Islet of Langerhans (tissue), 1 donor: Measurements from ENCODE around the gene RGL4.
"Not testable (repeated sequence)": the region's sequence is repeated elsewhere in the genome, so short reads cannot be mapped to it uniquely, and the experiment has no call there.

Experiments
- FAIRE-seq: peaks from one replicate; lab custom pipeline; 2011; peaks lifted over from hg19 to GRCh38; lab: Jason Lieb, UNC

RGL4 gene, protein sequence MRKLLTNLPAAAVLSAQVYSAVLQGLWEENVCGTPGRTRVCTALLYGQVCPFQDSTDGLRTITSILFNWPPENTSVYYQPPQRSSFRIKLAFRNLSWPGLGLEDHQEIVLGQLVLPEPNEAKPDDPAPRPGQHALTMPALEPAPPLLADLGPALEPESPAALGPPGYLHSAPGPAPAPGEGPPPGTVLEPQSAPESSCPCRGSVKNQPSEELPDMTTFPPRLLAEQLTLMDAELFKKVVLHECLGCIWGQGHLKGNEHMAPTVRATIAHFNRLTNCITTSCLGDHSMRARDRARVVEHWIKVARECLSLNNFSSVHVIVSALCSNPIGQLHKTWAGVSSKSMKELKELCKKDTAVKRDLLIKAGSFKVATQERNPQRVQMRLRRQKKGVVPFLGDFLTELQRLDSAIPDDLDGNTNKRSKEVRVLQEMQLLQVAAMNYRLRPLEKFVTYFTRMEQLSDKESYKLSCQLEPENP

DNA sequence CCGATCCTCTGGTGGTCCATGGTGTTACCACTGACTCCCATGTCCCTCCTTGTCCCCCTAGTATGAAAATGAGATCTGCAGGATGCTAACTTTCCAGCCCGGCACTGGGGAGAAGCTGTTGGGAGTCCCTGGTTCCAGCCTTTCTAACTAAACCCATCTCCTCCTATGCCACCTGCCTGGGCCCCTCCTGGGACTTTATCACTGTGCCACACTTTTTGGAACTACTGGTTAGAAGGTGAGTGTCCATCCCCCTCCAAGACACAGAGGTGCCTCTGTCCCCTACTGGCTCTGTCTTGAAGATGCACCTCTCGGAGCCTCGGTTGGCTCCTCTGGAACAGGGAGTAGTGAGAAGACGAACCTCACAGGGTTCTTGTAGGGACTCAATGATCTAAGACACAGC lies at the start of gene RGL4:
RGL4 (plus strand) TSS at position 301 of the 400 bp plus-strand sequence. CDS start 1,018 bp downstream, outside the sequence.
- FAIRE-seq = no peak

DNA sequence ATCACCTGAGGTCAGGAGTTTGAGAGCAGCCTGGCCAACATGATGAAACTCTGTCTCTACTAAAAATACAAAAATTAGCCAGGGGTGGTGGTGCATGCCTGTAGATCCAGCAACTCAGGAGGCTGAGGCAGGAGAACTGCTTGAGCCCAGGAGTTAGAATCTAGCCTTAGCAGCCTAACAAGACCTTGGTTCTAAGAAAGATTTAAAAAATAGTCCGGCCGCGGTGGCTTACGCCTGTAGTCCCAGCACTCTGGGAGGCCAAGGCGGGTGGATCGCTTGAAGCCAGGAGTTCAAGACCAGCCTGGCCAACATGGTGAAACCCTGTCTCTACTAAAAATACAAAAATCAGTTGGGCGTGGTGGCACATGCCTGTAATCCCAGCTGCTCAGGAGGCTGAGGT lies 44.3 kb upstream of the RGL4 start:
- FAIRE-seq = not testable (repeated sequence)

DNA sequence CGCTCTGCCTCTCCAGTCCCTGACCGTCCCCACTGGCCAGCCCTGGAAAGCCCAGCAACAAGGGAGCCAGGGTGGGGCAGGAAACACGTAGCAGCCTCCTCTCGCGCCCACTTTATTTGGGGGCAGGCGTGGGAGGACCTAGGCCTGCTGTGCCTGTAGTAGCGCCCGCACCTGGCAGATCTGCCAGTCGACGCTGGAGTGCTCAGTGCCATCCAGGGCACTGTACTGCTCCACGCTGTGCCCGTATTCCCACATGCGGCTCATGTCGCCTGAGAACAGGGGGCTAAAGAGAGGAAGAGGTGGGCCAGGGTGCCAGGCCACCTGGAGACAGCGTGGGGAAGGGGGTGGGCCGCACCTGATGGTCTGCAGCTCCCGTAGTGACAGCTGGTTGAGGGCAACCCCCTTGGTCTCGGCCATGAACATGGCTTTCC lies 41.7 kb upstream of the RGL4 start:
- no peak for FAIRE-seq

DNA sequence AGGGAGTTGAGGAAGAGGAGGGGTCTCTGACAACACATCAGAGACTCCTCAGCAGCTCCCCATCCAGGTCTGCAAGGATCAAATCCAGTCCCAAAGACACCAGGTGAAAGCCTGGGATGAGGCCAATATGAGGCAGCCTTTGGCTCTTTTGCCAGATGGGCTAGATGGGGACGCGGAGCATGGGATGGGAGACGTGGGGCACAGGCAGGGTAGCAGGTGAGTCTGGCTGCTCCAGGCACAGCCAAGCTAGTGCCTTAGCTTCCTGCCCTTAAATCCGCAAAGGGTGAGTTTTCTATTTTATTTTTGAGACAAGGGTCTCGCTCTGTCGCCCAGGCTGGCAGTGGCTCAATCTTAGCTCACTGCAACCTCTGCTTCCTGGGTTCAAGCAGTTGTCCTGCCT lies 39.1 kb upstream of the RGL4 start:
- no peak for FAIRE-seq

DNA sequence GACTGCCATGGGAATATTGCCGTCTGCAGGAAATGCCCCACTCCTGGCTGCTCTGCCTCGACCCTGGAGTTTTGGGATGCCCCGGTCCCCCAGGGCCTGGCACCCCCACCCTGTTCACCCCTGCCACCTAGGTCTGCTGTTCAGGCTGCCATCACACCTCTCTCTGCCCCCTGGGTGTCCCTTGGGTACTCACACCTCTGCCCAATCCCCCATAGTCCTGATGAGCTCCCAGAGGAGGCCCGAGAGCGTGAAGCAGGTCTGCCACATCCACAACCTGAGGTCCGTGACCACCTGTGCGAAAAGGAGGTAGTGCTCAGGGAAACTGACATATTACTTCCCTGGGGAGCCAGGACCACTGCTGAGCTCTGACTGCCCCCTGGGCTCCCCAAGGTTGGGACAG lies 38.5 kb upstream of the RGL4 start:
- no peak for FAIRE-seq

DNA sequence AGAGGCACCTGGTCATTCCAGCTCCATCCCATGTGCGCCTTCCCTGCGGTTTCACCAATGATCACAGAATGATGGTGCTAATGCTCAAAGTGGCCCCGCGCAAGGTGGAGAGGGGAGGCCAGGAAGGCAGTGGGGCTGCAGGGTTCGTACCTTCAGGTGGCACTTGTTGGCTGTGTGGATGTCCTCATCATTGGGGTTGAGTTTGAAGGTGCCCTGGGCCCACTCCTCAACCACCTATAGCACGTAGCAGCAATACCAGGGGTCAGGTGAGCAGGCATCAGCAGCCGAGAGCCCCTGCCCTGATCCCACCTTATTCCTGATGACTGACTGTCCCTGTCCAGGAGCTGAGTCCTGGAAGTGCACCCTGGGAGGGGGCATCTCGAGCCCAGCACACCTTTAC lies 38.1 kb upstream of the RGL4 start:
- no peak for FAIRE-seq

DNA sequence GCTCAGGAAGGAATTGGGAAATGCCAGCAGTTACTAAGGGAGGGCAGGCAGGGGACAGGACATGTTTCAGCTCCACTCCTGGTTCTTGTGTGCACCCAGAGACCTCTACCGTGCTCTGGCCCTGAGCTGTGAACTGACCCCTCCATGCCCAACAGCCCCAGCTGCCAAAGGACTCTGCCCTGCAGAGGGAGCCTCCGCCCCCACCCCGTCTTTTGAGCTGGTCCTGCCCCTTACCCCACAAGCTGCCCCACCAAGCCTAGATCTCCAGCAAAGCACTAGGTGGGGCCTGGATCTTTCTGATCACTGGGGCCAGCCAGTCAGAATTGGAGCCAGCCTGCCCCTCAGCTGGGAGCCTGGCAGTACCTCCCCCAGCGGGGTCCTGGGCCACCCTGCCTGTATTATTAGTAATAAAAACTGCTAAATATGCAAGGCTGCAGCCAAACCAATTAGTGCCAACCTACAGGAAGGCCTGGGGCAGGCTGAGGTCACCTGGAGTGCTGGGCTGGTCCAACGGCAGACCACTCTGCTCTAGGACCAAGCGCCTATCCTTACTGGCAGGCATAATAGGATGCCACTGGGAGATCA lies 34.8 kb upstream of the RGL4 start:
- no peak for FAIRE-seq

DNA sequence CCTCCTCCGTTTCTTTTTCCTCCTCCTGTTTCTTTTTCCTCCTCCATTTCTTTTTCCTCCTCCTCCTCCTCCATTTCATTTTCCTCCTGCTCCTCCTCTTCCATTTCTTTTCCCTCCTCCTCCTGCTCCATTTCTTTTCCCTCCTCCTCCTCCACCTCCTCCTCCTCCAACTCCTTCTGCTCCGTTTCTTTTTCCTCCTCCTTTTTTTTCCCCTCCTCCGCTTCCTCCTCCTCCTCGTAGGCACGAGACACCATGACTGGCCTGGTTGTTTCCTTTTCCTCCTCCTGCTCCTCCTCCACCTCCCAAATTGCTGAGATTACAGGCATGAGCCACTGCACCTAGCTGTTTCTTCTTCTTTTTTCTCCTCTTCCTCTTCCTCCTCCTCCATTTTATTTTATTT lies 33.1 kb upstream of the RGL4 start:
- FAIRE-seq = no peak

DNA sequence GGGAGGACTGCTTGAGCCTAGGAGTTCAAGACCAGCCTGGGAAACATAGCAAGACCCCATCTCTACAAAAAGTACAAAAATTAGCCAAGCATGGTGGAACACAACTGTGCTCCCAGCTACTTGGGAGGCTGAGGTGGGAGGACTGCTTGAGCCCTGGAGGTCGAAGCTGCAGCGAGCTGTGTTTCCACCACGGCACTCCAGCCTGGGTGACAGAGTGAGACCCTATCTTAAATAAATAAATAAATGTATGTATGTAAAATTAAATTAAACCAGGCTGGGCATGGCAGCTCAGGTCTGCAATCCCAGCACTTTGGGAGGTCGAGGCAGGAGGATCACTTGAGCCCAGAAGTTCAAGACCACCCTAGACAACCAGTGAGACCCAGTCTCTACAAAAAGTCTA lies 30.4 kb upstream of the RGL4 start:
- FAIRE-seq = not testable (repeated sequence)

DNA sequence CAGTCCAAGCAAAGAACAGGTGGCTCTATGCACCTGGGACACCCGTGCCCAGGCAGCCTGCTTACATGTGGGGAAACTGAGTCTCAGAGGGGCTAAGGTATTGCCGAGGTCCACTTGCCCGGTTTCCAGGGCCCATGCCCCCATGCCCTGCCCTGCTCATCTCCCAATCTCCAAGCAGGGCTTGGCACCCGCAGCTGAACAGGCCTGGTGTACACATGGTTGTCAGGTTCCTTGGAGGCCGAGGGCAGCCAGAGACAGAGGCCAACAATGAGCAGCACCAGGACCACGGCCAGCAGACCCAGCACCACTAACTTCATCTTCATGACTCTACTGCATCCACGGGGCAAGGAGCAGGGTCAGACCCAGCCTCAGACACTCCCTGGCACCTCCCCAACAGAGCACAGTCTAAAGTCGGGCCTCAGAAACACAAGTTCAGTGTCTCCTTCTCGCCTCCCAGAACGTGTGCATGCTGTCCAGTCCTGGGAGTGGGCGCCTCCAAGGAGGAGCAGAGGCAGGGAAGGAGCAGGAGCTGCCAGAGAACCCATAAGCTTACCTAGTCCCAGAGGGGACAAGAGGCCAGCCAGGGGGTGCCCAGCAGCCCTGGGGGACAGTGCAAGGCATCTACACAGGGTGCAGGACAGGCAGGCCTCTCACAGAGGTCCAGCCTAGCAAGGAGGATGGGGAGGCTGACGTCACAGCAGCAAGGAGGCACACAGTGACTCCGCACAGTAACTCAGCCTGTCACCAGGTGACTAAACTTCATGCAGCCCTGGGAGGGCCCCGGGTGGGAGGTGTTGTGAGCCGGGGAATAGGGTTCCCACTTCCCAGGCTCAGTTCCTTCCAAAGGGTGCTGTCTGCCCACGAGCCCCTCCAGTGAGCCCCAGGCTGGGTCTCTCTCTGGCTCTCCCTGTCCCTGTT lies 20.2 kb upstream of the RGL4 start:
- FAIRE-seq = no peak

DNA sequence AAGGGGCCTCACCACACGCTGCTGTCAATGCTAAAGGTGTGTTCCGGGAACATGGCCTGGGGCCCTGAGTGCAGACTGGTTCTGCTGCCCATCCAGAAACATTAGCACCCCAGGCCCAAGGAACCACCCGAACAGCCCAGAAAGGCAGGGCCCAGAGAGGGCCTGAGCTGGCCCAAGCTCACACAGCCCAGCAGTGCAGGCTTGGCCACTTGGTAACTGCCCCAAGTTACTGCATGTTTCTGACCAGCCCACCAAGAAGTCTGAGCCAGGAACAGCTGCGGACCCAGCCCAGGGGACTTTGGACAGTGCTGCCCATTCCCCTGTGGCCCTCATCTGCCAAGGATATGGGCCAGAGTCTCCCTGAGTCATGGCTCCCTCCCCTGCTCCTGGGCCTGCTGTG lies 19.4 kb upstream of the RGL4 start:
- FAIRE-seq = not testable (repeated sequence)

DNA sequence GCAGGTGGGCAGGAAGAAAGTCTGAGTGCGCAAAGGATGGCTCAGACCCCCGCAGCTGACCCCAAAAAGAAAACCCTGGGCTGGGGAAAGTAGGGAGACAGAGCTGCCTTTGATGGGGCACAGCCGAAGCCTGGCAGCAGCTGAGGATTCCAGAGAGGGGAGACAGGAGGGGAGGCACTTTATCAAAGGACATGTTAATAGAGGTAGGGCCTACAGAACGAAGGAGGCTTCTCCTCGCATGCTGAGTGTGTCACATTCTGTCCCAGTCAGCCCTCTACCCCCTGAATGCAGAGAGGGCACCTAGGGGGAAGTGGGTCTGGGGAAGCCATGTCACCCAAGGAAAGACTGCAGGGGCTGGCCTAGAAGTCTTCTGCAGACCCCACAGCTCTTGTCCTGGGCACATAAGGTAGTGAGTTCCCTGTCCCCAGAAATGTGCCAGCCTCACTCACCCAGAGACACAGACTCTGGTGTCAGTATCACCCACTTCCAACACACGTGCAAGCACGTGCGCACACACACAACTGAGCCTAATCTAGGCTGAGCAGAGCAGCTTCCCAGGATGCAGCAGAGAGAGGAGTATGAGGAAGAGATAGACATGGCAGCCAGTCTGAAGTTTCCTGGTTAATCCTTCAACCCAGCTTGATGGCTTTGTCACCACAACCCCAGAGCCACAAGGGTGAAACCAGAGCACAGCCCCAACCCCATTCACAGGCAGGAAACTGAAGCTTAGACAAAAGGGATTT lies 18.3 kb upstream of the RGL4 start:
- FAIRE-seq = not testable (repeated sequence)

DNA sequence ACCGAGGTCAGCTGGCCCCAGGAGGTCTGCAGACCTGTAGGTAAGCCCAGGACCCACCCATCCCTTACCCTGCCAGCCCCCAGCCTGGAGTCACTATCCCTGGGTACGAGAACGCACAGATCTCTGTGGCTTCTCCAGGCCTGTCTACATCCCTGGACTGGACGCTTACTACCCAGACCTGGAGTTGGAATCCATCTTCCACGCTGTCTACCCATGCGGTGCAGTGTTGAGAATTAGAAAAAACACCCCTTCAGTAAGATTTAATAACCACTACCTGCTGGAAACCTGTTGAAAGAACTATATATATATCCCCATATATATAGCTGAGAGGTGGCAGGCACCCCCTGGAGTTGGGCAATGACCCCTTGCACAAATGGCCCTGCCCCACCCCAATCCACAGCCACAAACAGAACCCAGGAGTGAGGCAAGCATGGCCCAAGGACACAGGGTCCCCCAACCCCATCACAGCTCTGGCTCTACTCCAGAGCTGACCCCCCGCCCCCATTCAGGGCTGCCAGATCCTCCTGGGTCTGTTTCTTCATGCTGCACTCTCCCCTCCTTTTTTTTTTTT lies 17.7 kb upstream of the RGL4 start:
- no peak for FAIRE-seq

DNA sequence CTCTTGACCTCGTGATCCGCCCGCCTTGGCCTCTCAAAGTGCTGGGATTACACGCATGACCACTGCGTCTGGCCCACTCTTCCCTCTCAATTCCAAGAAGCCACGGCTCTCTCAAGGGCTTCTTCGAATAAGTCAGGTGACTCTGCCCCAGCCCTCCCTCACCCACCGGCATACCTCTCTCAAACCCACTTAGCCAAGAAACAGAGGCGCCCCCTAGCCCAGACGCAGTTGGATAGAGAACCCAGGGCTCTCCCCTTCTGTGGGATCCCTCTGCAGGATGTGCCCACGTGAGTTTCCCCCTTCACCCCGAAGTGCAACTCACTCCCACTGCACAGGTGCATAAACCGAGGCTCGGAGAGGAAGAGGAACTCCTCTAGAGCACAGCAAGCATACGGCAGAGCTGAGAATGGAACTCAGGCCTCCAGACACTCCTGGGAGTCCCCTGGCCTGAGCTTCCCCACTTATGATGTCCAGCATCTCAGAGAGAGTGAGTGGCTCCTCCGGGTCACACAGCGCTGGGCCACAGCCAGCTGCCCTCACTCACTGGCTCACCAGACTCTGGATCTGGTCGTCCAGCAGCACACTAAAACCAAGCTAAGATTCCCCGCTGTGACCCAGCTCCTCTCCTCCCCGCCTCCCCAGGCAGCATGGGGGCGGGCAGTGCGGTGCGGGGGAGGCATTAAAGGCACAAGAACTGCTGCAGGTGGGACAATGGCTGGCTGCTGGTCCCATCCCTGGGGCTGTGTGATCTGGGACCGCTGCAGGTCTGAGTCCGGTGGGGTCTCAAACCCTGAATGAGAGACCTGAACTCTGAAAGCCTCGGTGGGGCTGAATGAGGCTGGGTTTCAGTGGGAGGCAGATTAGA lies 16.8 kb upstream of the RGL4 start:
- no peak for FAIRE-seq

DNA sequence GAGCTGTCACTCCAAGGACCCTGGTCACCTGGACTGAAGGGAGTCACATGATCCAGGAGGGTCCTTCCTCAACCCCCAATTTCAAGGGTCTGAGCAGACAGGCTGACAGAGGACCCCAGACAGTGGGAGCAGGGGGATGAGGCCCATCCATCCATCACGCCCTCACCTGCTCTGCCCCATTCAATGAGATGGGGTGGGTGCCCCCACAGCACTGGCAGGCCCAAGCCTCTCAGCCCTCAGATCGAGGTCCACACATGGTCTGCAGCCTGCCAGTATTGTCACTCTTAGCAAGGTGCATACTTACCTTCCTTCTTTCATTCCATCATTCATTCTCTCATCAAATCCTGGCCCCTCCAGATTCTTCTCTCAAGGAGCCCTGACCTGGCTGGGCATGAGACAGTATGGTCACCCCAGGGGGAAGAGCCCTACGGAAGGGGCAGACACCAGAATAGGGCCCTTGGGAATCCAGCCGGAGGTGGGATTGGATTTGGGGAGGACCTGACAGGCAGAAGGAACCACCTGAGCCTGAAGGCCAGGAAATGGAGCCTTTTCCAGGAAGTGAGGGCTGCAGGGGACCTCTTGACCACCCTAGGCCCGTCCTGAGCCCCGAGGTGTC lies 15.8 kb upstream of the RGL4 start:
- not testable (repeated sequence) for FAIRE-seq

DNA sequence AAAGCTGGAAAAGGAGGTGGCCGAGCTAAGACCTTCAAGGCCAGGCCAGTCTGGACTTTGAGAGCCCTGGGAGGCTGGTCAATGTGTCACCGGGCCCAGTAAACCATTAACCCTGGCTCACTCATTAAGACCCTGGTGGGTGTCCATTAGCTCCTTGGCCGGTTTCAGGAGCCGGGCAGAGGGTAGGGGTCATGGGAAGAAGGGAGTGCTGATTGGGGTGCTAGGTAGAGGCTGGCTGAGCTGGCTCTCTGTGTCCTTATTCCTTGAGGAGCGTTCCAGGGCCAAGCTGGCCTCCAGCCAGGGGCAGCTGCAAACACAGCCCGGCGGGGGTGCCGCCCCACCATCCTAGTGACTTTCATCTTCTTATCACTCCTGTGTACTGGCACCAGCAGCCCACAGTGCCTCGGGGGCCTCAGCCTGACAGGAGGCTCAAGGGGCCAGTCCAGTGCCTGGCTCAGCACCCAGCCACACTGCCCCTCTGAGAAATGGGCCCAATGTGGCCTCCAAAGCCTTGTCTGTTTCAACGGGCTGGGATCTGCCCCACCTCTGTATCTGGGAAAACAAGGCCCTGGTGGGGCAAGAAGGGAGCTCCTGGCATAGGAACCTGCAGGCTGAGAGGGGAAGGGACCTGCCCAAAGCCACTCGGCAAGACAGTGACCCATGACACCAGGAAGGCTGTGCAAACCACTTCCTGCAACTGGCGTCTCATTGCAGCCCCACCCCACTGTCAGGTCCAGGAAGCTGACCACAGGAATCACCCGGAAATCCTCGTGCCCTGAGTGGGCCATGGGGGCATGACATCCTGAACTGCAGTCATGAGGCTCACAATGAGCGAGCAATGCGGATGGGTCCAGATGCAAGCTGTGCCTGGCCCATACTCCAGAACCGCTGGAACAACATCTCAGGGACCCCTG lies 15.1 kb upstream of the RGL4 start:
- no peak for FAIRE-seq

DNA sequence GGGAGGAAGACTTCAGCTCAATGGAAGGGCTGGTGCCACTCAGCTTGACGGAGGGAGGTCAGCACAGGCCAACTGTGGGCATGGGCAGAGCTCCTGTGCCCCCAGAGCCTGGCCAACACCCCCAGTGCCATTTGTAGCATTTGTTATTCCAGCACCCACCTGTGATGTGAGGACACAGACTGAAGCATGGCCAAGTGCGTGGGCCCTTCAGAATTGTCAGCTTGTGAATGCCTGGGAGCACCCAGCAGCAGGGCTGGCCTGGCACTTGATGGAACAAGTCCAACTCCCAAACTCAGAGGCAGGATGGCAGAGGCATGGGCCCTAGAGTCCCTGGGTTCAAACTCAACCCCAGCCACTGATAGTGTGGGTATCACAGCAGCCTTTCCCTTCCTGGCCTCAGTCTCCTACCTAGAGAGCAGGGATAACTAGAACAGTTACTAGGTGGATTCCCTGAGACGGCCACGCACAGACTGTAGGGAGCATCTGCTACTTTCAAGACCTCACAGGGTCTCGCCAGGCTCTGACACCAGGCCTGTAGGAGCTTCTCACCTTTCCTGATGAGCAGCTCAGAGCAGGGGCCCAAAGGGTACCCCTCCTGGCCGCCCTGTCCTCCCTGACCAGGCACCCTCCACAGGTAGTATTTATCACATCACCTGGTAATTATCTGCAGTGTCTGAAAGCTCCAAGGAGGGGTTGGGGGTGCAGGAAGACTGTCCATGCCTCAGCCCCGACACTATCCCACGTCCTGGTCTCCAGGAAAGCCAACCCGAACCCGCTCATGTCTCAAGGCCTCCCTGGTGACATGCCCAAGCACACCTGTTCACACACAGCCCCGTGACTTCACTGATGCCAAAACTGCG lies 13.7 kb upstream of the RGL4 start:
- not testable (repeated sequence) for FAIRE-seq

DNA sequence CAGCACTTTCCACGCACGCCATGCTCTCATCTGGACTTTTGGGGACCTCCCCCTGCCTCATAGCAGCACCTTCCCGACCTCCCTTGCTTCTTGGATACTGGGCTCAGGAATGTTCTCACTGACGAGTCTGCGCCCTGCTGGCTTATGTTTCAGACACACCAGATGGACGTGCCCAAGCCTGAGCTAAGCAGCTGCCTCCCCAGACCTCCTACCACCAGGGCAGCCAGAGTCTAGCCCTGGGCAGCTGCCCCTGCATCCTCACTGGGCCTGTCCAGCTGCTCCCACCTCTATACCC lies 13.2 kb upstream of the RGL4 start:
- no peak for FAIRE-seq
